Lung (tissue), 12 donors: Measurements from ENCODE around the gene GPI. TPM values are rescaled to one million over a fixed set of nuclear protein-coding genes. Genes with fewer than 3 reads are reported as not detected.

Experiments
- ATAC-seq: fragments of 200-7000 bp; cut with Tn5 transposase; one replicate; pipeline ENCODE4 v1.9.1; 2020; ENCODE audit warnings: moderate number of reproducible peaks; ENCODE audit not compliant: insufficient read depth, low FRiP score
- DNase-seq, 3 donors: peaks; one replicate each; pipeline ENCODE4 v3.0.0-alpha.2; 2013 to 2017
- H3K27ac ChIP-seq, 2 donors: one replicate each; pipeline ENCODE4 v1.5.1; 2013; ENCODE audit warnings: mild to moderate bottlenecking in 2 of 2, moderate library complexity in 2 of 2, control low read depth in 1 of 2, inconsistent platforms in 1 of 2, low read depth in 1 of 2, low read length in 1 of 2
- H3K27me3 ChIP-seq, 3 donors: one replicate each; pipeline ENCODE4 v1.5.1; 2013; ENCODE audit warnings: low read length in 2 of 3; ENCODE audit not compliant: control insufficient read depth in 3 of 3, insufficient read depth in 3 of 3
- H3K36me3 ChIP-seq, 4 donors: one replicate each; pipeline ENCODE4 v1.5.1; 2013; ENCODE audit warnings: low read length in 4 of 4, mild to moderate bottlenecking in 1 of 4, moderate library complexity in 1 of 4; ENCODE audit not compliant: control insufficient read depth in 4 of 4, insufficient read depth in 4 of 4
- H3K4me1 ChIP-seq, 5 donors: one replicate each; pipeline ENCODE4 v1.5.1; 2013; ENCODE audit warnings: low read length in 5 of 5, mild to moderate bottlenecking in 2 of 5, moderate library complexity in 1 of 5; ENCODE audit not compliant: control insufficient read depth in 5 of 5, insufficient read depth in 5 of 5
- H3K4me3 ChIP-seq: one replicate; pipeline ENCODE4 v1.5.1; 2013; ENCODE audit warnings: mild to moderate bottlenecking, control low read depth, moderate library complexity
- H3K9ac ChIP-seq, 2 donors: one replicate each; pipeline ENCODE4 v1.5.1; 2013; ENCODE audit warnings: low read length in 2 of 2, control low read depth in 1 of 2; ENCODE audit not compliant: insufficient read depth in 1 of 2
- H3K9me3 ChIP-seq, 4 donors: one replicate each; pipeline ENCODE4 v1.5.1; 2013; ENCODE audit warnings: low read length in 3 of 4, mild to moderate bottlenecking in 1 of 4, moderate library complexity in 1 of 4; ENCODE audit not compliant: control insufficient read depth in 4 of 4, insufficient read depth in 3 of 4
- WGBS, 2 donors: extraction: QIAGEN DNeasy Blood & Tissue Kit; methylation state at CpG; one replicate each; pipeline ENCODE4 v1.1.7; 2013; 5-methylcytosine and 5-hydroxymethylcytosine counted together
- polyA plus RNA-seq, 2 donors: library from polyadenylated mRNA; stranded (reverse); fragments of 200-250 nt; gene quantifications; one replicate each; pipeline ENCODE4 v1.2.1, GENCODE V29; 2013
- total RNA-seq, 2 donors: library from RNA; depleted of rRNA in 1 of 2; stranded (reverse); fragments of >200 nt in 1 of 2; gene quantifications; one replicate each; pipeline ENCODE4 v1.2.1, GENCODE V29; 2014 to 2021
- TF ChIP-seq, protein P1 (sequence below): IDR thresholded peaks from 2 replicates; pipeline ENCODE4 v1.5.1; 2012; ENCODE audit warnings: mild to moderate bottlenecking; ENCODE audit errors: control extremely low read depth, extremely low read depth
- donor health status: control.
- donor health status: control.
- donor health status: Bipolar disorder and iron deficiency.
- donor health status: healthy.
- donor health status: DM: yes; HTN: yes; CAD: no.

GPI gene
- total and polyA plus RNA-seq, 4 donors = 79.8 to 225 (median 121) TPM

DNA sequence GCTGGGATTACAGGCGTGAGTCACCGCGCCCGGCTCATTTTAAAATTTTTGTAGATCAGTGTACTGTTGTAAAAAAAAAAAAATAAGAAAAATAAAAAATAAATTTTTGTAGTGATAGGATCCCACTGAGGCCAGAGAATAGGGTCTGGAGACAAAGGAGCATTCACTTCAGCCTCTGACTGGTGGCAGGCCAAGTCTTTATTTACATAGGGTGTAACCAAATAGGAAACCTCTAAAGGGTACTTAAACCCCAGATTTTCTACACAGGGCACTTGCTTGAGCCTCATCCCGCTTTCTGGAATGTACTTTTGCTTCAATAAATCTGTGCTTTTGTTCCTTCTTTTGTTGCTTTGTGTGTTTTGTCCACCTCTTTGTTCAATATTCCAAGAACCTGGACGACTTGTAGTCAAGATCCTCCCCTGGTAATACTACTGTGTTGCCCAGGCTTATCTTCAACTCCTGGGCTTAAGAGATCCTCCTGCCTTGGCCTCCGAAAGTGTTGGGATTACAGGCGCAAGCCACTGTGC lies 37.1 kb downstream of the GPI start:
- Histone ChIP-seq H3K4me3 (no peak overlapping the region), H3K36me3 (peaks cover 3 to 20% (median 6%) of the 10 kb centered on the region in 4 donors), H3K27ac (no peak overlapping the region), H3K9ac (no peak overlapping the region), H3K4me1 (peaks cover 0 to 2% (median 0%) of the 10 kb centered on the region in 5 donors), H3K27me3 (no peaks in the 10 kb centered on the region), H3K9me3 (no peaks in the 10 kb centered on the region)
- WGBS, 2 donors = 81 to 86% methylated on average over 8 of the region's 8 CpGs
- TF ChIP-seq, protein P1, sequence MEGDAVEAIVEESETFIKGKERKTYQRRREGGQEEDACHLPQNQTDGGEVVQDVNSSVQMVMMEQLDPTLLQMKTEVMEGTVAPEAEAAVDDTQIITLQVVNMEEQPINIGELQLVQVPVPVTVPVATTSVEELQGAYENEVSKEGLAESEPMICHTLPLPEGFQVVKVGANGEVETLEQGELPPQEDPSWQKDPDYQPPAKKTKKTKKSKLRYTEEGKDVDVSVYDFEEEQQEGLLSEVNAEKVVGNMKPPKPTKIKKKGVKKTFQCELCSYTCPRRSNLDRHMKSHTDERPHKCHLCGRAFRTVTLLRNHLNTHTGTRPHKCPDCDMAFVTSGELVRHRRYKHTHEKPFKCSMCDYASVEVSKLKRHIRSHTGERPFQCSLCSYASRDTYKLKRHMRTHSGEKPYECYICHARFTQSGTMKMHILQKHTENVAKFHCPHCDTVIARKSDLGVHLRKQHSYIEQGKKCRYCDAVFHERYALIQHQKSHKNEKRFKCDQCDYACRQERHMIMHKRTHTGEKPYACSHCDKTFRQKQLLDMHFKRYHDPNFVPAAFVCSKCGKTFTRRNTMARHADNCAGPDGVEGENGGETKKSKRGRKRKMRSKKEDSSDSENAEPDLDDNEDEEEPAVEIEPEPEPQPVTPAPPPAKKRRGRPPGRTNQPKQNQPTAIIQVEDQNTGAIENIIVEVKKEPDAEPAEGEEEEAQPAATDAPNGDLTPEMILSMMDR = no peak
- DNase-seq (no peak), ATAC-seq (no peak)

- no peak for ATAC-seq
- 31 to 33% methylated on average over 6 of the region's 6 CpGs for WGBS, 2 donors
- peak overlapping the region; percentile 87 for H3K4me3 ChIP-seq
- peaks cover 0 to 16% (median 5%) of the 10 kb centered on the region in 4 donors for H3K36me3 ChIP-seq
- H3K4me1 ChIP-seq = peaks cover 0 to 2% (median 0%) of the 10 kb centered on the region in 5 donors
- no peaks in the 10 kb centered on the region for H3K9me3 ChIP-seq
- H3K9ac ChIP-seq = peak overlapping the region in 1 of 2 donors; percentile 73
- H3K27ac ChIP-seq = no peak overlapping the region
- no peaks in the 10 kb centered on the region for H3K27me3 ChIP-seq
- no peak for DNase-seq
- TF ChIP-seq, protein P1 = no peak
Observed at GRCh38 chr19:34403784-34404108, 38.8 kb downstream of the GPI start.

GRCh38 chr19:34404109-34404909 lies 39.3 kb downstream of the GPI start, which contains the start of gene PDCD2L:
PDCD2L (plus strand) TSS chr19:34404399; CDS start chr19:34404431, 32 bp downstream.
- Histone ChIP-seq H3K36me3 (peaks cover 0 to 15% (median 4%) of the 10 kb centered on the region in 4 donors), H3K4me1 (peaks cover 0 to 2% (median 0%) of the 10 kb centered on the region in 5 donors), H3K9me3 (no peaks in the 10 kb centered on the region), H3K4me3 (peak within 1 kb of the TSS; percentile 87), H3K27me3 (no peaks in the 10 kb centered on the region), H3K27ac (peak within 1 kb of the TSS; percentile 26 to 60), H3K9ac (peak within 1 kb of the TSS; percentile 51 to 73)
- WGBS, 2 donors = 0 to 1% methylated on average over 67 to 69 of the region's 69 CpGs
- ATAC-seq = peak; percentile 89
- DNase-seq = peak; percentile 86 to 92 (median 88)
- TF ChIP-seq, protein P1 = no peak
